H54 (cell line): ENCODE data around the gene CDKN2B-AS1.

ENCODE experiments used
- DNase-seq: peaks from one replicate; pipeline ENCODE4 v3.0.0; 2011; ENCODE audit warnings: low spot score, mixed read lengths; ENCODE audit not compliant: insufficient read length
- FAIRE-seq: peaks from 3 replicates; lab custom pipeline; 2011; peaks lifted over from hg19 to GRCh38; lab: Jason Lieb, UNC
- POLR2A ChIP-seq: IDR thresholded peaks from 2 replicates; pipeline ENCODE4 v1.6.1; 2011; ENCODE audit warnings: low read depth, mild to moderate bottlenecking, low read length

CDKN2B-AS1 gene

GRCh38 chr9:22037954-22038690 is 43.5 kb downstream of the CDKN2B-AS1 start:
- DNase-seq (no peak), FAIRE-seq (no peak)
- TF ChIP-seq POLR2A, result no peak

- TF ChIP-seq POLR2A, result no peak
- FAIRE-seq (no peak), DNase-seq (no peak)
Observed at GRCh38 chr9:22039258-22039657, 44.7 kb downstream of the CDKN2B-AS1 start.

GRCh38 chr9:22040760-22041159 is 46.2 kb downstream of the CDKN2B-AS1 start:
- DNase-seq, result no peak
- FAIRE-seq, result no peak
- TF ChIP-seq POLR2A, result no peak

GRCh38 chr9:22041344-22041743 is 46.8 kb downstream of the CDKN2B-AS1 start:
- no peak for TF ChIP-seq POLR2A
- no peak for FAIRE-seq

GRCh38 chr9:22041775-22042174 is 47.2 kb downstream of the CDKN2B-AS1 start:
- no peak for FAIRE-seq
- DNase-seq, result no peak
- TF ChIP-seq POLR2A, result no peak

More at GRCh38 chr9:22041344-22041743, 46.8 kb downstream of the CDKN2B-AS1 start:
- no peak for DNase-seq

GRCh38 chr9:22043928-22044327 is 49.3 kb downstream of the CDKN2B-AS1 start:
- FAIRE-seq, result no peak
- no peak for TF ChIP-seq POLR2A
- no peak for DNase-seq

GRCh38 chr9:22044583-22044982 is 50.0 kb downstream of the CDKN2B-AS1 start:
- no peak for TF ChIP-seq POLR2A
- FAIRE-seq (no peak), DNase-seq (no peak)

GRCh38 chr9:22045423-22045822 is 50.8 kb downstream of the CDKN2B-AS1 start:
- TF ChIP-seq POLR2A, result no peak
- FAIRE-seq (no peak), DNase-seq (no peak)

- TF ChIP-seq POLR2A, result no peak
- no peak for FAIRE-seq
- DNase-seq, result no peak
Observed at GRCh38 chr9:22046243-22046885, 51.8 kb downstream of the CDKN2B-AS1 start.

GRCh38 chr9:22047596-22047995 is 53.0 kb downstream of the CDKN2B-AS1 start:
- TF ChIP-seq POLR2A, result no peak
- DNase-seq (no peak), FAIRE-seq (no peak)

GRCh38 chr9:22049411-22049810 is 54.8 kb downstream of the CDKN2B-AS1 start:
- TF ChIP-seq POLR2A, result no peak
- DNase-seq (no peak), FAIRE-seq (no peak)

GRCh38 chr9:22050924-22051323 is 56.3 kb downstream of the CDKN2B-AS1 start:
- no peak for TF ChIP-seq POLR2A
- FAIRE-seq, result no peak
- no peak for DNase-seq

GRCh38 chr9:22052376-22052945 is 57.9 kb downstream of the CDKN2B-AS1 start:
- FAIRE-seq (no peak), DNase-seq (no peak)
- TF ChIP-seq POLR2A, result no peak

- no peak for TF ChIP-seq POLR2A
- no peak for FAIRE-seq
Observed at GRCh38 chr9:22053178-22053577, 58.6 kb downstream of the CDKN2B-AS1 start.

More at GRCh38 chr9:22053178-22053577, 58.6 kb downstream of the CDKN2B-AS1 start:
- no peak for DNase-seq
